SJSA1 (cell line): ENCODE data around the gene KRI1. TPM values are rescaled to one million over a fixed set of nuclear protein-coding genes. Genes with fewer than 3 reads are reported as not detected.
"Not testable (repeated sequence)": the region's sequence is repeated elsewhere in the genome, so short reads cannot be mapped to it uniquely, and the experiment has no call there.

Experiments used
- DNase-seq, 2 experiments: peaks; one replicate each; pipeline ENCODE4 v3.0.0-alpha.2; 2015 to 2020; ENCODE audit warnings: low spot score in 2 of 2, low read depth in 1 of 2
- H3K27ac ChIP-seq: fragments of 250-450 bp; sonication (Bioruptor Pico); 2 replicates; pipeline ENCODE4 v1.5.1; 2020; ENCODE audit warnings: mild to moderate bottlenecking, moderate library complexity
- H3K27me3 ChIP-seq: fragments of 250-450 bp; sonication (Bioruptor Pico); replicated peaks from 2 replicates; pipeline ENCODE4 v1.5.1; 2020; ENCODE audit warnings: mild to moderate bottlenecking, moderate library complexity
- H3K36me3 ChIP-seq: fragments of 250-450 bp; sonication (Bioruptor Pico); 2 replicates; pipeline ENCODE4 v1.5.1; 2020; ENCODE audit warnings: mild to moderate bottlenecking
- H3K4me1 ChIP-seq: fragments of 250-450 bp; sonication (Bioruptor Pico); replicated peaks from 2 replicates; pipeline ENCODE4 v1.6.1; 2021; ENCODE audit warnings: mild to moderate bottlenecking
- H3K4me3 ChIP-seq: fragments of 250-450 bp; sonication (Bioruptor Pico); 2 replicates; pipeline ENCODE4 v1.5.1; 2020; ENCODE audit warnings: mild to moderate bottlenecking
- H3K9me3 ChIP-seq: fragments of 250-450 bp; sonication (Bioruptor Pico); replicated peaks from 2 replicates; pipeline ENCODE4 v1.5.1; 2020; ENCODE audit warnings: mild to moderate bottlenecking
- total RNA-seq: library from RNA; depleted of rRNA; stranded (reverse); fragments of >200 nt; shearing (Covaris generic); gene quantifications from 2 replicates; pipeline ENCODE4 v1.2.3, GENCODE V29; 2014

KRI1 gene
- total RNA-seq, 1 experiment from 2014 or later = 15.2 TPM

GRCh38 chr19:10566658-10567410 is 1.0 kb upstream of the KRI1 start:
- H3K36me3 ChIP-seq = peaks cover 38% of the 10 kb centered on the region
- H3K4me1 ChIP-seq = peaks cover 29% of the 10 kb centered on the region
- peak overlapping the region; percentile 22; the same call in 1 of the 2 replicates for H3K27ac ChIP-seq
- DNase-seq = no peak
- no peaks in the 10 kb centered on the region for H3K9me3 ChIP-seq
- no peaks in the 10 kb centered on the region for H3K27me3 ChIP-seq
- H3K4me3 ChIP-seq = peak overlapping the region; percentile 78

- H3K27ac ChIP-seq = peak overlapping the region; percentile 22; the same call in 1 of the 2 replicates
- DNase-seq = no peak
- H3K9me3 ChIP-seq = no peaks in the 10 kb centered on the region
- peak overlapping the region; percentile 78 for H3K4me3 ChIP-seq
- H3K27me3 ChIP-seq = no peaks in the 10 kb centered on the region
- peaks cover 38% of the 10 kb centered on the region for H3K36me3 ChIP-seq
- H3K4me1 ChIP-seq = peaks cover 29% of the 10 kb centered on the region
Measured at GRCh38 chr19:10566408-10566657, 523 bp upstream of the KRI1 start.

- Histone ChIP-seq H3K27me3 (no peaks in the 10 kb centered on the region), H3K36me3 (peaks cover 49% of the 10 kb centered on the region), H3K27ac (0 out of 2 replicates have a peak overlapping the region, but pooled peaks have one; percentile 11), H3K4me3 (peak overlapping the region; percentile 78), H3K9me3 (no peaks in the 10 kb centered on the region), H3K4me1 (peaks cover 29% of the 10 kb centered on the region)
- no peak for DNase-seq
Measured at GRCh38 chr19:10565028-10565566, 713 bp downstream of the KRI1 start.

DNA sequence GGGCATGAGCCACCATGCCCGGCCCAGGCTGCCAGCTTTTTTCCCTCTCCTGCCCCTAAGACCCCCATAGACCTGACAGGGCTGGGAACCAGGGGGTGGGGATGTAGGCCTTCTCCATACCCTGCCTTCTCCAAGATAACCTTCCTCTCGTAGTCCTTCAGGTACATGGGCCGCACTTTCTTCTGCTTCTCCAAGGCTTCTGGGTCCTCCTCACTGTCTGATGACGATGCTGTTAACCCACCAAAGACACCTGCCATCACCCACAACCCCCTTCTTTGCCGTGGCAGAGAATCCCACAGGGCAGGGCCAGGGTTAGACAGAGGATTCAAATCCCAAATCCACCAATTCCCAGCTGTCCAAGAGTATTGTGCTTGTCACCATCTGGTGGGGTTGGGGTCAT is 3.2 kb downstream of the KRI1 start:
- Histone ChIP-seq H3K36me3 (peaks cover 63% of the 10 kb centered on the region), H3K27ac (no peak overlapping the region), H3K27me3 (no peaks in the 10 kb centered on the region), H3K9me3 (no peaks in the 10 kb centered on the region), H3K4me3 (no peak overlapping the region), H3K4me1 (peaks cover 19% of the 10 kb centered on the region)
- no peak for DNase-seq

DNA sequence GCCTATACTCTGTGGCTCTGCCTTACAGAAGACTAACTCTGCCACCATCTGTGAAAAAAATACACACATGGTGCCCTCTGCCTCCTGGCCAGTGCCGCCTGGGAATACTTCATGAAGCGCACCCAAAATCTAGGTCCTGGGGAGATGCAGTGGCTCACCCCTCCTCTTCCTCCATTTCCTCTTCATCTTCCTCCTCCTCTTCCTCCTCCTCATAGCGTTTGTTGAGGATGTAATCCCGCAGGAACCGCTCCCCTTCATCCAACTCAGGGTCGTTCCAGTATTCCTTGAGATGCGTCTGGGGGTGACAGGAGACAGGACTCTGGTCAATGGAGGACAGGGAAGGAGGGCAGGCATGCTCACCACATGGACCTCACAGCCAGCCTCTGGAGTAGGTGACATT is 5.7 kb downstream of the KRI1 start:
- Histone ChIP-seq H3K27ac (no peak overlapping the region), H3K36me3 (peaks cover 67% of the 10 kb centered on the region), H3K9me3 (no peaks in the 10 kb centered on the region), H3K27me3 (no peaks in the 10 kb centered on the region), H3K4me1 (peaks cover 5% of the 10 kb centered on the region; the same call in 1 of the 2 replicates), H3K4me3 (no peak overlapping the region)
- no peak for DNase-seq

DNA sequence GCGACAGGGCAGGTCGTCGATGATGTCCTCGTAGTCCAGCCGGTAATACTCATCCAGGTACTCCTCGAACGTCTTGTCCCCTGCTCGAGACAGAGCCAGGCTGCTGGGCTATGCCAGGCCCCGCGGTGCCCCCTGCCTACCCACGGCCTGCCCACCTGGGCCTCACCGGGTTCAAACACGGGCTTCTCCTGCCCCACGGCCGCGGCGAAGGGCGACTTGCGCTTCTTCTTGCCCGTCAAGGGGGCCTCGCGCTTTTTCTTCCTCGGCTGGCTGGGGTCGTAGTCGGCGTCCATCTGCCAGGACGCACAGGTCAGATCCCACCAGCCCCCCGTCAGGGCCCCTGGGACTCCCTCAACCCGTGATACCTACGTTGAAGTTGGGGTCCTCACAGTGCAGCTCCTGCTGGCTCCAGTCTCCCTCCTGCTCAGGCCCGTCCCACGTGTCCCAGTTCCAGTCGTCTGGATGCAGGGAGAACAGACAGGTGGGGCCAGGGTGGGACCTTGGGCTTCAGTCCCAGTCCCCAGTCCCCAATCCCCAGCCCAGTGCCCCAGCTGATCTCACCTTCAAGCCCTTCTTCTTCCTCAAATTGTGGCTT is 8.1 kb downstream of the KRI1 start:
- no peak overlapping the region for H3K27ac ChIP-seq
- H3K36me3 ChIP-seq = peaks cover 79% of the 10 kb centered on the region

GRCh38 chr19:10555610-10555973 is 10.2 kb downstream of the KRI1 start:
- DNase-seq = no peak
- H3K9me3 ChIP-seq = no peaks in the 10 kb centered on the region
- no peaks in the 10 kb centered on the region for H3K27me3 ChIP-seq
- no peak overlapping the region for H3K4me3 ChIP-seq
- no peaks in the 10 kb centered on the region for H3K4me1 ChIP-seq
- peaks cover 87% of the 10 kb centered on the region for H3K36me3 ChIP-seq
- no peak overlapping the region for H3K27ac ChIP-seq

More for the DNA sequence above, 8.1 kb downstream of the KRI1 start:
- Histone ChIP-seq H3K9me3 (no peaks in the 10 kb centered on the region), H3K4me1 (no peaks in the 10 kb centered on the region), H3K27me3 (no peaks in the 10 kb centered on the region), H3K4me3 (no peak overlapping the region)
- no peak for DNase-seq

DNA sequence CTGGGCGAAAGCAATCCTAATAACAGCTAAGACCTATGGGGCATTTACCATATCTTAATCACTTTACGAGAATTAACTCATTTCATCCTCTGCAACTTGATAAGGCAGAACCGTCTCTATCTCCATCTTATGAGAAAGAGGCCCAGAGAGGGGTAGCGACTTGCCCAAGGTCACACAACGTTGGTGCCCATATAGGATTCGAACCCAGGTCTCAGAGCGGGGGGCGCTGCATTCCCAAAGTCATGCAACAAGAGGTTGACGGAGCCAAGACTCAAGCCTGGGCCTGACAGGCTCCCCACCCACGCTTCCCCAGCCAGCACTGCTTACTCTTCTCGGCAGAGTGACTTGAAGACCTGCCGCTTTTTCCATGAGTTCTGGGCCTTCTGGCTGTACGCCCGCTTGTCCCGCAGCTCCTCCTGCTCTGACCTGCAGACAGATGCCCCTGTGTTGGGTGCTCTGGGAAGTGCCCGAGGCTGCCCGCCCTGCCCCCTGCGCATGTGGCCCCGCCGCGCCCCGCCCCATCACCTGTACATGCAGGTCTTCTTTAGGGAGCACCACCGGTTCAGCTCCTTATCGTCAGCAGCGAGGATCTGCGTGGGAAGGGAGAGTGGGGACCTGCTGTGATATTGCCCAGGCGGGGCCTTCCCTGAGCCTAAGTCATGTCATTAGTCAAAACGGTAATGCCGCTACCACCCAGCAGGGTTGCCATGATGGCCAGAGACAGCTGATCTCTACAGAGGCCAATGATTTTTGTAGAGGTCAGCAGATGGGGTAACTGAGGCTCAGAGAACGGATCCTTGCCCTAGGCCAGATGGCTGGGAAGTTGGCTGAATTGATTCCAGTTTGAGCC is 10.8 kb downstream of the KRI1 start:
- Histone ChIP-seq H3K36me3 (peaks cover 84% of the 10 kb centered on the region), H3K9me3 (no peaks in the 10 kb centered on the region), H3K27me3 (no peaks in the 10 kb centered on the region), H3K4me1 (no peaks in the 10 kb centered on the region), H3K4me3 (no peak overlapping the region), H3K27ac (no peak overlapping the region)
- DNase-seq = no peak

DNA sequence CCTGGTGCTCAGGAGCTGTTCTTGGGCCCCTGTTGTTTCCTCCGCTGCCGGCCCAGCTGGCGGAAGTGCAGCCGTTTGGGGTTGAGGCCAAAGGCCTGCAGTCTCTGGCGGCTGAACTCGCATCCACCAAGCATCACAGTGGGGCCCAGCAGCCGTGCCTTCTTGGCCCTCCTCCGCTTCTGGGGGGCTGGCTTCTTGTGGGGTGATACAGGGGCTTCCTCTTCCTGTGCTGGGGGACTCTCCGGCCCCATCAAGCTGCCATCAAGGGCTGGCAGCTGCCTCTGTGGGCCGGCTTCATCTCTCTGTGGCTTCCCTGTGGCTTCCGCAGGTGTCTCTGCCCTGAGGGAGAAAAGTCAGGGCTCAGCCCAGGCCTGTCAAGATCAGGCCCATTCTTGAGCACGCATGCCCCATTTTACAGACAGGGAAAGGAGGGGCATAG is 11.8 kb downstream of the KRI1 start:
- H3K9me3 ChIP-seq = no peaks in the 10 kb centered on the region
- no peak overlapping the region for H3K4me3 ChIP-seq
- H3K36me3 ChIP-seq = peaks cover 84% of the 10 kb centered on the region
- DNase-seq = no peak
- no peaks in the 10 kb centered on the region for H3K27me3 ChIP-seq
- H3K27ac ChIP-seq = no peak overlapping the region
- no peaks in the 10 kb centered on the region for H3K4me1 ChIP-seq

GRCh38 chr19:10553087-10553667 is 12.6 kb downstream of the KRI1 start:
- no peaks in the 10 kb centered on the region for H3K4me1 ChIP-seq
- no peaks in the 10 kb centered on the region for H3K9me3 ChIP-seq
- H3K36me3 ChIP-seq = peaks cover 89% of the 10 kb centered on the region
- no peak overlapping the region for H3K27ac ChIP-seq
- DNase-seq = no peak
- H3K27me3 ChIP-seq = no peaks in the 10 kb centered on the region
- no peak overlapping the region for H3K4me3 ChIP-seq

GRCh38 chr19:10552510-10553053 is 13.2 kb downstream of the KRI1 start:
- H3K27me3 ChIP-seq = no peaks in the 10 kb centered on the region
- H3K36me3 ChIP-seq = peaks cover 83% of the 10 kb centered on the region
- DNase-seq = peak in 1 of 2 experiments; percentile 47
- no peak overlapping the region for H3K27ac ChIP-seq
- H3K4me1 ChIP-seq = no peaks in the 10 kb centered on the region
- no peaks in the 10 kb centered on the region for H3K9me3 ChIP-seq
- no peak overlapping the region for H3K4me3 ChIP-seq

DNA sequence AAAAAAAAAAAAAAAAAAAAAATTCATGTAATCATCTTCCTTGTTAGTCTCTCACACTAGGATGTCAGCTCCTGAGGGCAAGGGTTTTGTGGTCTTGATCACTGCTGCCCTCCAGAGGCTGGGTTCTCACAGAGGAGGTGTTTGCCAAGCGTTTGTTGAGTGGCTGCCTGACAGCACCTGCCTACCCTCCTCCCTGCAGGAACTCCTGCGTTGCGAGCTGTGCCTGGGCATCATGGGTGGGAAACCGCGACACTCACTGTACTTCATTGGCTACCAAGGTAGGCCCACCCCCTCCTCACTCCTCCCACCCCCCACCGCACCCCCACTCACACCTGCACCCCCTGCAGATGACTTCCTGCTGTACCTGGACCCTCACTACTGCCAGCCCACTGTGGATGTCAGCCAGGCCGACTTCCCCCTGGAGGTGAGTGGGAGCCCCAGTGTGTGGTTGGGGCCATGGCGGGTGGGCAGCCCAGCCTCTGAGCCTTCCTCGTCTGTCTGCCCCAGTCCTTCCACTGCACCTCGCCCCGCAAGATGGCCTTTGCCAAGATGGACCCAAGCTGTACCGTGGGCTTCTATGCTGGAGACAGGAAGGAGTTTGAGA is 14.0 kb downstream of the KRI1 start:
- Histone ChIP-seq H3K4me1 (no peaks in the 10 kb centered on the region), H3K27me3 (no peaks in the 10 kb centered on the region), H3K9me3 (no peaks in the 10 kb centered on the region), H3K36me3 (peaks cover 83% of the 10 kb centered on the region), H3K4me3 (no peak overlapping the region), H3K27ac (no peak overlapping the region)
- DNase-seq = peak in 1 of 2 experiments; percentile 47

DNA sequence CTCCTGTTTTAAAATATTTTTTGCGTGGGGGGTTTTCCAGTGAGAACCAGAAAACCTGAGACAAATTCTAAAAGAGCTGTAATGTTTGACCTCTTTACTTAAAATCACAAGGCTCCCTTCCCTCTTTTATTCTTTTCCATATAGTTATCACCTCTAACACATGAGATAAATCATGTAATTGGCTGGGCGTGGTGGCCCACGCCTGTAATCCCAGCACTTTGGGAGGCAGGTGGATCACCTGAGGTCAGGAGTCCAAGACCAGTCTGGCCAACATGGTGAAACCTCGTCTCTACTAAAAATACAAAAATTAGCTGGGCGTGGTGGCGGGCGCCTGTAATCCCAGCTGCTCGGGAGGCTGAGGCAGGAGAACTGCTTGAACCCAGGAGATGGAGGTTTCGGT is 14.8 kb downstream of the KRI1 start:
- not testable (repeated sequence) for DNase-seq, H3K4me3 ChIP-seq, H3K27me3 ChIP-seq, H3K27ac ChIP-seq, H3K9me3 ChIP-seq, H3K4me1 ChIP-seq
- H3K36me3 ChIP-seq = peaks cover 80% of the 10 kb centered on the region
